HG02938 (cell line): ENCODE data around the gene MOSPD2.

Experiments
- ATAC-seq: cut with Tn5 transposase; IDR thresholded peaks from one replicate; pipeline ENCODE4 v1.9.1; 2021; ENCODE audit warnings: mild to moderate bottlenecking, moderate library complexity; ENCODE audit not compliant: unreplicated experiment

MOSPD2 gene

DNA sequence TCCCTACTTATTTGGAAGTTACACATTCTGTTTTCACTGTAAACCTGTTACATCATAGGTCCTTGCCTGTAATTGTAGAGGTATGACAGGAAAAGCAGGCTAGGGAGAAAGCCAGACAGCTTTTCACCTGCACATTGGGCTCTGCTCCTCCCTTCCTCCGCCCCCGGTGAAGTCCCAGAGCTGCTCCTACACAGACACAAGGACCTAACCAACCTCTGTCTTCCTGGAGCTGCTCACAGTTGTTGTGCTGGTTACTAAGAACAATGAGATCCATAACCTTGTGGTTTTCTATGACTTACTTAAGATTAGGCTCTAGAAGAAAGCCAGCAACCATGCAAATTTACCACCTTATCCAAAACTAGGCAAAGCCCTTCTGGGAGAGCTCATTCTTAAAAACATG, 40.0 kb downstream of the MOSPD2 start:
- no peak for ATAC-seq

DNA sequence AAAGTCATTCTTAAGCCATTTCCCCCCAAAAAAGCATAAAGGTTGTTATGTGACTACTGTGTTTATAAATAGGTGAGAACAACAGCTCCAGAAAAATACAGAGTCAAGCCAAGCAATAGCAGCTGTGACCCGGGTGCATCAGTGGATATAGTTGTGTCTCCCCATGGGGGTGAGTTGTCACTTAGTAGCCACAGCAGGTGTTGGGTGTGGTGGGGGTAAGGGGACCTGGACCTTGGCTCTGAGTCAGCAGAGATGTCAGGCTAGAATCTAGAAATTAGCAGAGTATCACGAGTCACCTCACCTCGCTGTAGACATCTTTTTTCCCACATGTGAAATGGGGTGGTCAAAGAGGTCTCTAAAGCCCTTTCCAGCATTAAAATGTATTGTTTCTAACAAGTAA, 42.4 kb downstream of the MOSPD2 start:
- no peak for ATAC-seq

DNA sequence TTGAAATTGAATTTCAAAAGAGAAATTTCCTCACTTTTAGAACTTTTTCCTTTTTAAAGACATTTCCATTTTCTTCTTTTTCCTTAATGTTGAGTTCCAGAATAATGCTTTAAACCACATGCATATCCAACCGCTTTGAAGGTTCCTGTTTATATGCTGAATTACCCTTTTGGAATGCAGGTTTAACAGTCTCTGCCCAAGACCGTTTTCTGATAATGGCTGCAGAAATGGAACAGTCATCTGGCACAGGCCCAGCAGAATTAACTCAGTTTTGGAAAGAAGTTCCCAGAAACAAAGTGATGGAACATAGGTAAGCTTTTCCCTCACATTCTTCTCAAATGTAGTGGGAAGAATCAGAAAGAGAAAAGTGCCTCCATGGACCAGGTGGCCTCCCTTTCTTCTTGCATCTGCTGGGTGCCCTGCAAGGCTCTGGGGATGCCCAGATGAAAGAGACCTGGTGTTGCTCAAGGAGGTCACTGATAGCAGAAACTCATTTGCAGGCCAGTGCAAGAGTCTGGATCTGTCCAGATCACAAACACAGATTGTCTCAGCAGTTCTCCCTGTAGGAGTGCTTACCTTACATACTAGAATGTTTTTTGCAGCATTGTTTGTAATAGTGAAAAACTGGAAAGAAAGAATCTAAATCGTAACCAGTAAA, 42.9 kb downstream of the MOSPD2 start:
- ATAC-seq: no peak

DNA sequence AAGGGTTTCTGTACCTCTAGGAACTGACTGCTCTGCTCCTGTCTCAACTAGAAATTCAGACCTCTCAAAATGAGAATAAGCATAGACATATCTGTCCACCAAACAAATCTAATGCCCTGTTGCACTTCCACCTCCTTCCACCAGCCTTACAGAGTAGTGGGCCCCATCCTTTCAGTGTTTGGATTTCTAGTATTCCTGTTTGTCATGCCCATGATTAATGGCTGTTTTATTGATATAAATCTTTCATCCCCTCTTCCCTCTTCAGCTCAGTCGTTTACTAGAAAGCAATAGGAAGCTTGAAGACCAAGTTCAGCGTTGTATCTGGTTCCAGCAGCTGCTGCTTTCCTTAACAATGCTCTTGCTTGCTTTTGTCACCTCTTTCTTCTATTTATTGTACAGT, 46.2 kb downstream of the MOSPD2 start:
- no peak for ATAC-seq

DNA sequence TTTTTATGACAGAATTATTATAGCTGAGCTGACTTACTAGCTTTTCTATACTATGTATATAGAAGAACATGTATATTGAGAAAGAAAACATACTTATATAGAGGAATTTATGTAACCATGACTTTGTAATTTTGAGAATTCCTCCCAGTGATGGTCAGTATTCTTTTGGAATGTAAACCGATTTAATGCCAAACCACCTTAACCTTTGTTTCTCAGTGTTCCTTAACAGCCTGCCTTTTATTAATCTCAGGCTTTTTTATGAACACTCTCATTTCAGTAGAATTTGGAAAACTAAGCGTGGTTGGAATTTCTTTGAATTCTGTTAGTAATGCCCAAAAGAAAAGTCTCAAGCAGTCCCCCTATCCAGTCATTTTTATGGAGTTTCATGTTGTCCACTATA, 47.0 kb downstream of the MOSPD2 start:
- ATAC-seq: no peak

DNA sequence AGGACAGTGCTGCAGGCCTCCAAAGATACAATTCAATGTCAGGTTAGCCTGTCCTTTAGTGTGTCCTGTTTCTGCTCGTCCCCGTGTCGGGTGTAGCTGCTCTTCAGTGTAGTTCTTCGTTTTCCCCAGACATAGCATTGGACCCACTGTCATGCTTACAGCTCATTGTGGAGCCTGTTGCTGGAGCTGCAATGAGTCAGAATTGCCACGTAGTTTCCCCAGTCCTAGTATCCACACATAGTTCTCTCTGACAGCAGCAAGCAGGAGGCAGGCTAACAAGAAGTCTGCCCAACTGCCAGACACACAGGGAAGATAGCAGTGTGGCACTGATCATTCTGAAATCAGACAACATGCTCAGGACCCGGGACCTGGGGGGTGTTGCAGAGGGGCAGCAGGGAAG, 49.2 kb downstream of the MOSPD2 start:
- no peak for ATAC-seq

DNA sequence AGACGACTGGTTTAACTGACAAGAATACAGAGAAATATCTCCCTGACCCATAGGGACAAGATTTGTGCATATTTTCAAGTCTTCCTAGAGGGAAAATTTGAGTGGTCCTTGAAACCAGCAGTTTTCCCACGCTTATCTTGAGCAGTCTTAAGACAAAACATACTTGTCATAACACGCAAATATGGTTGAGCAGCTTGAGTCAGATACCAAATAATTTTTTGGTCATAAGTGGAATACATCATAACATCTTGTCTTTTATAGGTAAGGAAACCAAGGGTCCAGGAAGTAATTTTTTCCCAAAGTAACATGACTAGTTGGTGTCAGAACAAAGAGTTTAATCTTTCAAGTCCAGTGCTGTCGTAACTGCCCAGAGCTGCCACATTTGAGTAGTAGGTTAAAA, 50.5 kb downstream of the MOSPD2 start:
- no peak for ATAC-seq

DNA sequence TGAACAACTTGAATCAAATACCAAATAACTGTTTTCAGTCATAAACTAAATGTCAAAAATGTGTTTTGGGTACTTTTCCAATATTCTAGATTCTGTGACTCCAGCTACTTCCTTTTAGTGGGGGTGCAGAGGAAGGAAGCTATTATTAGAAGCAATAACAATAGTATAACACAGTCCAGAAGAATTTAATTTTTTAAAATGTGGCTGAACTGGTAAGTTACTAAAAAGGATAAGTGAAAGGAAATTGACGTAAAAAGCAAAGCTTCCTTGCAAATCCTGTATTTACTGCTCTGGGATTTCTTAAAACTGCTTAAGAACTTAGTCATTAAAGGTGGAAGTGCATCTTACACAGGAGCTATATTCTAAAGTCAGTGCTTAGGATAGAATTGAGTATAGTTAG, 53.2 kb downstream of the MOSPD2 start:
- ATAC-seq: no peak

DNA sequence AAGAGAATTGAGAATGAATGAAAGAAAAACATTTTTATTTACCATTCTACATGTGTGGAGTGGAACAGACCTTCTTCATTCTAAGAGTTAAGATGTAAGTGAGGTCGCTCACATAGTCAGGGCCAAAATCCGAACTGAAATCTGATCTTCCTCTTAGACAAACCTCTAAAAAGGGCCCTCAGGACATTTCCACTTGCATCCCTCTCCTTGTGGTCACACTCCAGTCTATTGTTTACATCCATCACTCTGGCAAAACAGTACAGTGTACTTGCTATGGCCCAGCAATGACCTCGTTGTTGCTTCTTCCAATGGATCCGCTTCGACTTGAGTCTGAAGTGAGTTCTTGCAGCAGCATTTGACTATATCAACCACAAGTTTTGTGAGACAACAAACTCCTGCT, 54.2 kb downstream of the MOSPD2 start:
- ATAC-seq: no peak

DNA sequence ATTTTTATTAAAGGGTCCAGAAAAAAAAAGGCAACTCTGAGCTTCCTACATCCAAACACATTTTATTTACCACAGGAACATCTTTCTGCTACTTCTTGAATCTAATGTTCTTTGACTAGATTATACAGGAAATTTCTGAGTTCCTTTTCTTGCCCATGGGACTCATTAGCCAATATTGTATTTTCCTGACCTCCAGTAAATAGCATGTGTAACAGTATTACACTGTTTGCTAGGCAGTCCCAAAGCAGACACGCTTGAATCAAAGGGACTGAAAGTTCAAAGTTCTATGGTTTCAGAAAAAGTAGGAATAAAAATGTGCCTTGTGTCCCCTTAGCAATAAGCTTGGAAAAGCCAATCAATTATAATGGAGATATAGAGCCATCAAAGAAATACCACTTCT, 57.4 kb downstream of the MOSPD2 start:
- ATAC-seq: no peak

DNA sequence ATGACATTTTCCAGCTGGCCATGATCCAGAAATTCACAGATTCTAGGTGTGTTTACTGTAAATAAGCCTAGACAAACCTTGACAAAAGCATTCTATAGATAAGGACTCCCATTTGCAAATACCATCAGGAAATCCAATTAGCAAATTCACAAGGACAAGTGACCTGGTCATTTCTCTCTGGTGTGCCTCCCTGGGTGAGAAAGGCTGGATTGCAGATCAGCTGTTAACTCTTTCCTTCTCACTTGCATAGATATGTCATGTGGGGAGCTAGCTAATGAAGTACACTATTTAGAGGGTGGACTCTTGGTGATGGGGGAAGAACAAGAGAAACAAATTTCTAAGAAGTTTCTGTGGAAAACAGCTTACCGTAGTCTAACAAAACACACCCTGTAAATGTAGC, 58.9 kb downstream of the MOSPD2 start:
- ATAC-seq: no peak

DNA sequence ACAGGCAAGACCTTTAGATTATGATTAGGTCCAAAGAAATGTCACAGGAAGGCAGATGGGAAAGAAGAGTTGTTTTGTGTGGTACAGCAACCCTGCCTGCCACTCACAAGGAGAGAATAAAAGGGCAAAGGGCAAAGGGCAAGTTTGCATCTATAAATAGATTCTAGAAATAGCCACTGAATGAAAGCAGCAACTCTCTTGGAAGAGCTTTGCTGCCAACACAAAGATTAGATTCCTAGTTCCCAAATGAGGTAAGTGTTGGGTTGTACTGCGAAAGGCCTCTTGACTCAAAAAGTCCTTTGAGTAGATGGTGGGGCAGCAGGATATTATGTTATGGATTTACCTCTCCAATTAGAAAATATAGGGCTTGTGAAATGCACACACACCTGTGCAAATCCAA, 61.2 kb downstream of the MOSPD2 start:
- no peak for ATAC-seq

DNA sequence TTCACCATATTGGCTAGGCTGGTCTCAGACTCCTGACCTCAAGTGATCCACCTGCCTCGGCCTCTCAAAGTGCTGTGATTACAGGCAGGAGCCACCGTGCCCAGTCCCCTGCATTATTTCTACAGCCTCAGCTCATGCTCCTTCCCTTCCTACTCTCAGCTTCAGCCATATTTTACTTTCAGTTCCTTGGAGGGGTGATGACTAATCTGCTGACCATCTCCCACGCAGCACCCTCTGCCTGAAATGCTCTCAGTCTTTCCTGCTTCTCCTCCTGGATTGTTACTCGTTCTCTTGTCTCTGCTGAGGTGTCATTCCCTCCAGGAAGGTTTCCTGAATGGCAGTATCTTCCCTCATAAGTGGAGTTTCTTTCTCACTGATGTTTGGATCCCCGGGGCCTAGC, 63.3 kb downstream of the MOSPD2 start:
- ATAC-seq: no peak

DNA sequence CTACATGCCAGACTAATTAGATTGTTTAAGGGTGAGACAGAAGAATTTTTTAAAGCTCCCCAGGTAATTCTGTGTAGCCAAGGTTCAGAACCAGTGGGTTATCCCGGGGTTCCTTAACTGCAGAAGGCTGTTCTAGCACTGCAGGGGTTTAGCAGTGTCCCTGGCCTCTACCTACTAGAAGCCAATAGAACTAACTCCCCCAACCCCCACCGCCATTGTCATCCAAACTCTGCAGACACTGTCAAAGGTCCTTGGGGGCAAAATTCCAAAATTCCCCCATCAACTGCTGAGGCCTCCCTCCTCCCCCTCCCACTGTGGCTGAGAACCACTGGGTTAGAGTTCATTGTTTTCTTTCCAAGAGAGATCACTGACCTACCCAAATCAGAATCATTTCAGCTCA, 66.4 kb downstream of the MOSPD2 start:
- no peak for ATAC-seq

DNA sequence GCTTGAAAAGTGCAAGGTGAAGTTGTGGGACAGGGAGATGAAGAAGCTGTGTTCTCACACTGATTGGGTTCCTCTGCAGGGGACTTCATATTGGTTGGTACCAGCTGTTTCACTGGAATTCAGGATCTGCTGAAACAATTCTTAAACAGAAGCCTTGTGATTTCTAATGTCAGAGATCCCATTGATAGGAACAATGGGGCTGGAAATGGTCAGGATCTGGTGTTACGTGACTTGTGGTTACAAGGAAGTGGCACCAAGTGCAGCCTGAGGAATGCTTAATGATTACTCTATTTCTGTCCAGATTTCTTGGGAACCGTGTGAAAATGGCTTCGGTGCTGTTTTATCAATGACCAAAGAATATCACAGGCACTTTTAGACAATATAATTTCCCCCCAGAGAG, 68.1 kb downstream of the MOSPD2 start:
- no peak for ATAC-seq

DNA sequence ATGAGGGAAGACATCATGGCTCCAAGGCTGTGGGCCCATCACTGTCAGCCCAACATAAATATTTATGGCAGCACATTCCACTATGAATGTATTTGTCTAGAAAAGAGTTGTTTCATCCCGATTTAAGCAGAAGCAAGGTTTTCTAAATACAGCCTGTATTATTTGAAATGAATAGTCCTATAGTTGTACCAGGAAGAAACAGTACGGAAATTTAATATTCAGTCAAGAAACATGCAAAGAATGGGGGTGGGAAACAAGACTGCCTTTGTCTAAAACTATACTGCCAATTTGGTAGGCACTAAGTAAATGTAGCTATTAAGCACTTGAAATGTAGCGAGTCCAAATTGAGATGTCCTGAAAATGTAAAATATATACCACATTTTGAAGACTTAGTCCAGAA, 69.1 kb downstream of the MOSPD2 start:
- ATAC-seq: no peak

DNA sequence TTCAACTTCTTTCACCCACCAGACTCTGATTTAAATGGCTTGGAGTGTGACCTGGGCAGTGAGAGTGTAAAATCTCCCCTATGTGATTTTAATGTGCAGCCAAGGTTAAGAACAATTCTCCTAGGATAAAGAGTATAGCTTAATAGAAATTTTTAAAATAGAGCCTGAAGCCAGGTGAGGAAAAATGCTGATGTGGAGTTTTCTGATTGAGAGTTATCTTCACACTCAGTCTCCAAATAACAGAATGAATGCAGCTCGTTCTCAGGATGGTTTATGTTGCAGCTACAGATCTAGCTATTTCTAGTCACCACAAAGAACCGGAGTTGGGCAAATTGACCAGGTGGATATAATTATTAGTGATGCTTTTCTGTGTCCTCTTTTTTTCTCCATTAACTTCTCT, 70.7 kb downstream of the MOSPD2 start:
- no peak for ATAC-seq

DNA sequence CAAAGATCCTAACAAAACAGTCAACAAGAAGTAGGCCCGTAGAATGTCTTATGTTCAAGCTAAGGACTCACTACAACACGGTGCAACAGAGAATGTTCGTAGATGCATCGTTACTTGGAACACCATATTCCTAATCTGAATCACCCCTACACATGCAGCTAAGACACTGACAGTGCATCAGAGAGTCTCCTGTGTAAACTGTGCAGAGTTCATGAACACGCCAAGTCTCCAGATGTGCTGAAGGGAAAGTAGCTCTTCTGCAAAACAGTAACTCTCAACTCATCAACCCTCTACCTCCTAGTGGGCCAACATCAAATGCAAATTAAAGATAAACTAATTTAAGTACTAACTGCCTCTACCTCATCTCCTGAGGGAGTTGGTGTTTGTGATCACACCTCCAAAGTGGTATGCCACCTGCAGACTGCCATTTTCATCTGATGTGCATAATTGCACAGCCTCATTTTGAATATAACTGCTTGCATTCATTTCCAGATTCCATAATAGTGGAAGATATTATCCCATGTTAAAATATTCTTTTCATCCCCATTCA, 73.5 kb downstream of the MOSPD2 start:
- no peak for ATAC-seq

DNA sequence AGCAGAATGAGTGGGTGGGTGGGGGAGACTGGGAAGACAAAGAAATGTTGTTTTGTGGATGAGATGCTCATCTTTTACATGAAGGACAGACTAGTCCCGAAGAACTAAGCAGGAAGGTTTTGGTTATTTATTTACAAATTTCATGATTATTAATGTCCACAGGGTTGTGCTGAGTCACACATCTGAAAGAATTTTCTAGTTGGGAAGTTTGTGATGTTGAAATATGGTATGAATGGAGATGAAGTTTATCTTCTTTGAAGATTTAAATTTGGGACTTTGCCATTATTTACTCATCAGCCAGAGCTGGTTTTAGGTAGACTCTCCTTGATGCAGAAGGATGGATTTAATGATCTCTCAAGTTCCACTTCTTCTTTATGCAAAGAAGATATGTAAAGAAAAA, 75.5 kb downstream of the MOSPD2 start:
- ATAC-seq: no peak

DNA sequence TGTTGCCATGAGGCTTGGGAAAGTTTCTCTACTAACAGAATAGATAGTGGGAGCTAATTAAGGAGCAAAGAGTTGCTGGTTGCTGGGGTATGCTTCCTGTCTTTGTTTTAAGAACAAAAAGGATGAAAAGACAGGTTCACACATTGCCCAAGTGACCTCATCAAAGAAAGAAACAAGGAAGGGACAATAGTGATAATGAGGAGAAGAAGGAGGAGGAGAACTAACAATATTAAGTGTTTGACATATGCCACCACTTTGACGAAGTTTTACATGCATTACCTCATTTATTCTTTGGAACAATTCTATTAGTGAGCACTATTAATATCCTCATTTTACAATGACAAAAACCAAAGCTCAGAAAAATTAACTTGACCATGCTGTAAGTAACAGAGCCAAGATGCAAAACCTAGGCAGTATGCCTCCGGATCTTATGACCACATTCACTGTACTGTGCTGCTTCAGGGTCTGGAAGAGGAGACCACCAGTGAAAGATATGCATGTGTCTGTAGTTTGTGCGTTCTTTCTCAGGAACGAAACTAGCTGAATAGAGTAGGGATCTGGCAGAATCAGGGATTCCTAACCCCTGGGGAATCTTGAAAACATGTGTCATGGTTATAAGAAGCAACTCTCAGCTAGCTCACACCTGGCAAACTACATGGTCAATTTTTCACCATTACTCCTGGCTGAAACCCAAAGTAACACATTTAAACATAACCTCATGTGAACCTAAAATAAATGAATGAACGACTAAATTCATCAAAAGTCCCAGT, 83.8 kb downstream of the MOSPD2 start:
- ATAC-seq: no peak

DNA sequence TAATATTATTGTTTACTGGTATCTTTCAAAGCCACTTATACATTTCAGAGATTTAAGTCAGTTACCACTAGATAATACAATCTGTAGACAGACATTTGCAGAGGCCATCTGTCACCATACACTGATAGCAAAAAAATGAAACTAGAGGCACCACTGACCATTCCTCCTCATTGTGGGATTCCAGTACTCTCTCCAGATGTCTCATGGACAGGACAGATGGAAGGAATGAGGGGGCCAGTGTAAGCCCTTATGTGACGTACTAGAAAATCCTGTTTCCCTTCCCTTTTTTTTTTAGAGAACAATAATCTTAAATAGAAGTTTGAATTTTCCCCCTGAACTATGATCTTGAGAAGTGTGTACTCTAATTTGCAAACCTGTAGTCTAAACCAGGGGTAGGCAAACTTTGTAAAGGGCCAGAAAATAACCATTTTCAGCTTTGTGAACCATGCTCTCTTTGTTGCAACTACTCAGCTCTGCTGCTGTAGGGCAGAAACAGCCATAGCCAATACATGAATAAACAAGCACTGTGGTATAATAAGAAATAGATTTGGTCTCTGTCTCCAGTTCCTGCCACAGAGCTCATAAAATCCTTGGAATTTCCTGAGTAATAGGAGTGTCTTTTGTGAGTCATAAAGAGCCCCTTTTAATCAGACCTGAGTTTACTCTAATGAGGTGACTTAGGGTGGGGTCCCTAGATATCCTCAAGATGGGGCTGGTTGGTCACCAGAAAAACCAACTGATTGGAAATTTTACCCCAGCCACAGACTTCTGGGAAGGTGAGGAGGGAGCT, 90.4 kb downstream of the MOSPD2 start:
- no peak for ATAC-seq

DNA sequence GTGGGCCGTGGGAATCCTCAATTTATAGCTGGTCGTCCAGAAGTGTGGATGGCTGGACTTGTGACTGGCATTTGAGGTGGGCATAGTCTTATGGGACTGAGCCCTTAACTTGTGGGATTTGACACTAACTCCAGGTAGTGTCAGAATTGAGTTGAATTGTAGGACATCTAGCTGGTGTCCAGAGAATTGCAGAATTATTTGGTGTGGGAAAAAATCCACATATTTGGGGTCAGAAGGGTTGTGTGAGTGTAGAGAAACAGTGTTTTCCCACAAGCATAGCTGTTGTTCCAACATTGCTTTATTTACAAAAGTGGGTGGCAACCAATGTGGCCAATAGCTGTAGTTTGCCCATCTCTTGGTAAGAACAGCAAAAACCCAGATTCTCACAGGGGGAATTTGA, 91.3 kb downstream of the MOSPD2 start:
- ATAC-seq: no peak
